ENCODE data around the gene ZNF253. TPM values are rescaled to one million over a fixed set of nuclear protein-coding genes. Genes with fewer than 3 reads are reported as not detected.
"Not testable (repeated sequence)": the region's sequence is repeated elsewhere in the genome, so short reads cannot be mapped to it uniquely, and the experiment has no call there.

Gene ZNF253
- polyA plus RNA-seq, 5 donors, result 20.2 to 43.0 (median 39.8) TPM

GRCh38 chr19:19884583-19884982, 18.9 kb downstream of the ZNF253 start:
- no peak for DNase-seq

GRCh38 chr19:19892055-19892941, 26.6 kb downstream of the ZNF253 start:
- not testable (repeated sequence) for DNase-seq

- DNase-seq, result no peak
Observed at GRCh38 chr19:19900139-19900728, 34.6 kb downstream of the ZNF253 start.

GRCh38 chr19:19900729-19901444, 35.2 kb downstream of the ZNF253 start, which contains the start of gene ZNF93:
TSS of gene ZNF93 (plus strand) at chr19:19900946. CDS start at chr19:19901089, 143 bp downstream.
- peak; percentile 94 to 96 for DNase-seq

- not testable (repeated sequence) for DNase-seq
Observed at GRCh38 chr19:19907551-19907950, 41.9 kb downstream of the ZNF253 start.

GRCh38 chr19:19909654-19910053, 44.0 kb downstream of the ZNF253 start:
- DNase-seq, result no peak

- no peak for DNase-seq
Observed at GRCh38 chr19:19911150-19911549, 45.5 kb downstream of the ZNF253 start.

GRCh38 chr19:19914596-19914995, 48.9 kb downstream of the ZNF253 start:
- DNase-seq, result no peak

GRCh38 chr19:19930417-19930816, 64.7 kb downstream of the ZNF253 start:
- not testable (repeated sequence) for DNase-seq

GRCh38 chr19:19933432-19934314, 68.0 kb downstream of the ZNF253 start:
- not testable (repeated sequence) for DNase-seq

GRCh38 chr19:19937403-19937802, 71.7 kb downstream of the ZNF253 start:
- no peak for DNase-seq

GRCh38 chr19:19938449-19938848, 72.8 kb downstream of the ZNF253 start:
- peak; percentile 55 to 64 for DNase-seq

GRCh38 chr19:19943848-19944582, 78.3 kb downstream of the ZNF253 start:
- DNase-seq, result no peak

Other genes with a start within 250 kb of the ZNF253 start
- 10 to 100 TPM; 12.0 to 23.5 (median 17.4) TPM for gene PBX4, start 247.2 kb upstream of the ZNF253 start, polyA plus RNA-seq (ENCODE audit: insufficient read depth in 1 of 5, insufficient read length in 5 of 5, low replicate concordance in 1 of 5)
- 10 to 100 TPM; 36.2 to 59.3 (median 46.2) TPM for gene LPAR2, start 237.7 kb upstream of the ZNF253 start, polyA plus RNA-seq (ENCODE audit: insufficient read depth in 1 of 5, insufficient read length in 5 of 5, low replicate concordance in 1 of 5)
- 10 to 100 TPM in 1 of 5 donors, 1 to 10 TPM in 4; 7.0 to 11.9 (median 9.1) TPM for gene GMIP, start 222.2 kb upstream of the ZNF253 start, polyA plus RNA-seq (ENCODE audit: insufficient read depth in 1 of 5, insufficient read length in 5 of 5, low replicate concordance in 1 of 5)
- gene ATP13A1, start 202.2 kb upstream of the ZNF253 start, polyA plus RNA-seq (ENCODE audit: insufficient read depth in 1 of 5, insufficient read length in 5 of 5, low replicate concordance in 1 of 5), result 10 to 100 TPM; 35.2 to 54.0 (median 46.6) TPM
- 10 to 100 TPM; 10.6 to 16.5 (median 12.5) TPM for gene ZNF101, start 197.0 kb upstream of the ZNF253 start, polyA plus RNA-seq (ENCODE audit: insufficient read depth in 1 of 5, insufficient read length in 5 of 5, low replicate concordance in 1 of 5)
- 10 to 100 TPM in 4 of 5 donors, 1 to 10 TPM in 1; 9.5 to 15.5 (median 13.0) TPM for gene ZNF14, start 132.8 kb upstream of the ZNF253 start, polyA plus RNA-seq (ENCODE audit: insufficient read depth in 1 of 5, insufficient read length in 5 of 5, low replicate concordance in 1 of 5)
- gene ZNF506, start 44.1 kb upstream of the ZNF253 start, polyA plus RNA-seq (ENCODE audit: insufficient read depth in 1 of 5, insufficient read length in 5 of 5, low replicate concordance in 1 of 5), result 10 to 100 TPM; 30.3 to 44.6 (median 36.8) TPM
- gene ZNF93, start 35.1 kb downstream of the ZNF253 start, polyA plus RNA-seq (ENCODE audit: insufficient read depth in 1 of 5, insufficient read length in 5 of 5, low replicate concordance in 1 of 5), result 10 to 100 TPM; 11.2 to 24.2 (median 16.9) TPM
- 10 to 100 TPM; 21.4 to 31.0 (median 24.5) TPM for gene ZNF682, start 173.6 kb downstream of the ZNF253 start, polyA plus RNA-seq (ENCODE audit: insufficient read depth in 1 of 5, insufficient read length in 5 of 5, low replicate concordance in 1 of 5)
- 10 to 100 TPM; 23.4 to 36.1 (median 31.2) TPM for gene ZNF90, start 212.1 kb downstream of the ZNF253 start, polyA plus RNA-seq (ENCODE audit: insufficient read depth in 1 of 5, insufficient read length in 5 of 5, low replicate concordance in 1 of 5)

Data from right lung (tissue), 5 donors.